HEK293T (cell line): ENCODE measurements around the gene BCL2.

ENCODE experiments used
- CTBP1 ChIP-seq: fragments of 450-650 bp; IDR thresholded peaks from 2 replicates; pipeline ENCODE4 v1.6.1; 2016; ENCODE audit warnings: borderline replicate concordance
- FOXA1 ChIP-seq: fragments of 450-650 bp; IDR thresholded peaks from 2 replicates; pipeline ENCODE4 v1.6.1; 2016; ENCODE audit warnings: mild to moderate bottlenecking
- FOXM1 ChIP-seq: fragments of 450-650 bp; IDR thresholded peaks from 2 replicates; pipeline ENCODE4 v1.6.1; 2017; ENCODE audit warnings: mild to moderate bottlenecking, borderline replicate concordance

GRCh38 chr18:63073481-63073880 lies 246.1 kb downstream of the BCL2 start:
- TF ChIP-seq CTBP1 (no peak), FOXM1 (no peak), FOXA1 (no peak)
